GM12891 (cell line): ENCODE results near the gene TROAP.

Experiments
- POLR2A ChIP-seq: IDR thresholded peaks from 2 replicates; pipeline ENCODE4 v1.6.1; 2011; ENCODE audit warnings: low read depth, low read length, control low read depth
- SPI1 ChIP-seq: IDR thresholded peaks from 2 replicates; pipeline ENCODE4 v1.6.1; 2011; ENCODE audit warnings: low read depth, low read length, control low read depth
- TAF1 ChIP-seq: IDR thresholded peaks from 2 replicates; pipeline ENCODE4 v1.6.1; 2011; ENCODE audit warnings: low read depth, low read length, control low read depth

- TF ChIP-seq SPI1 (no peak), POLR2A (no peak), TAF1 (no peak)
Measured at GRCh38 chr12:49335118-49335954, 12.3 kb downstream of the TROAP start.
